Stimulated activated naive CD8-positive, alpha-beta T cell treated with anti-CD3 and anti-CD28 coated beads, Interleukin-15, Interleukin-2, amounts not matched to agents 100 U/mL and 50 U/mL, for 24 hours (primary cell): Measurements from ENCODE around the gene ALK.
"Not testable (repeated sequence)": the region's sequence is repeated elsewhere in the genome, so short reads cannot be mapped to it uniquely, and the experiment has no call there.

ENCODE experiments used
- ATAC-seq: fragments of 150-1000 bp; cut with Tn5 transposase; one replicate; pipeline ENCODE4 v1.10.0; 2021
- DNase-seq: peaks from one replicate; pipeline ENCODE4 v3.0.0; 2021

ALK gene

GRCh38 chr2:29753671-29754444 lies 167.5 kb downstream of the ALK start:
- ATAC-seq (no peak), DNase-seq (no peak)

GRCh38 chr2:29751390-29751789 lies 170.0 kb downstream of the ALK start:
- ATAC-seq: no peak

GRCh38 chr2:29750463-29750862 lies 170.9 kb downstream of the ALK start:
- DNase-seq, ATAC-seq: not testable (repeated sequence)

More at GRCh38 chr2:29751390-29751789, 170.0 kb downstream of the ALK start:
- DNase-seq: no peak

GRCh38 chr2:29749843-29750242 lies 171.5 kb downstream of the ALK start:
- ATAC-seq (no peak), DNase-seq (no peak)

- ATAC-seq: peak; percentile 8
Observed at GRCh38 chr2:29749041-29749440, 172.3 kb downstream of the ALK start.

GRCh38 chr2:29747786-29748470 lies 173.5 kb downstream of the ALK start:
- peak; percentile 3 for DNase-seq
- peak; percentile 91 for ATAC-seq

More at GRCh38 chr2:29749041-29749440, 172.3 kb downstream of the ALK start:
- DNase-seq: no peak

- DNase-seq (no peak), ATAC-seq (no peak)
Observed at GRCh38 chr2:29744976-29745375, 176.4 kb downstream of the ALK start.

GRCh38 chr2:29743516-29743915 lies 177.9 kb downstream of the ALK start:
- no peak for ATAC-seq
- no peak for DNase-seq

- no peak for DNase-seq
Observed at GRCh38 chr2:29742656-29743055, 178.7 kb downstream of the ALK start.

GRCh38 chr2:29741132-29741531 lies 180.3 kb downstream of the ALK start:
- ATAC-seq (no peak), DNase-seq (no peak)

More at GRCh38 chr2:29742656-29743055, 178.7 kb downstream of the ALK start:
- ATAC-seq: no peak

GRCh38 chr2:29733965-29734364 lies 187.4 kb downstream of the ALK start:
- ATAC-seq (no peak), DNase-seq (no peak)

GRCh38 chr2:29733213-29733612 lies 188.2 kb downstream of the ALK start:
- no peak for DNase-seq
- ATAC-seq: no peak

- ATAC-seq (no peak), DNase-seq (no peak)
Observed at GRCh38 chr2:29731948-29732347, 189.4 kb downstream of the ALK start.

GRCh38 chr2:29729932-29730331 lies 191.5 kb downstream of the ALK start:
- no peak for DNase-seq
- ATAC-seq: no peak

- no peak for DNase-seq
Observed at GRCh38 chr2:29729401-29729800, 192.0 kb downstream of the ALK start.

GRCh38 chr2:29726976-29727375 lies 194.4 kb downstream of the ALK start:
- ATAC-seq (no peak), DNase-seq (no peak)

More at GRCh38 chr2:29729401-29729800, 192.0 kb downstream of the ALK start:
- ATAC-seq: no peak

GRCh38 chr2:29725610-29726009 lies 195.8 kb downstream of the ALK start:
- DNase-seq (no peak), ATAC-seq (no peak)

- no peak for ATAC-seq
Observed at GRCh38 chr2:29724282-29724681, 197.1 kb downstream of the ALK start.

GRCh38 chr2:29723255-29724001 lies 198.0 kb downstream of the ALK start:
- no peak for ATAC-seq
- DNase-seq: no peak

More at GRCh38 chr2:29724282-29724681, 197.1 kb downstream of the ALK start:
- DNase-seq: no peak

- ATAC-seq (no peak), DNase-seq (no peak)
Observed at GRCh38 chr2:29719639-29720038, 201.7 kb downstream of the ALK start.

GRCh38 chr2:29718076-29718686 lies 203.2 kb downstream of the ALK start:
- ATAC-seq (no peak), DNase-seq (no peak)

GRCh38 chr2:29715655-29716054 lies 205.7 kb downstream of the ALK start:
- no peak for DNase-seq
- no peak for ATAC-seq
